Pons (tissue), 1 donor: ENCODE results near the gene SLC22A13.
"Not testable (repeated sequence)": the region's sequence is repeated elsewhere in the genome, so short reads cannot be mapped to it uniquely, and the experiment has no call there.

ENCODE experiments used
- DNase-seq: peaks from one replicate; pipeline ENCODE4 v3.0.0-alpha.2; 2016; ENCODE audit warnings: low spot score

The SLC22A13 gene

DNA sequence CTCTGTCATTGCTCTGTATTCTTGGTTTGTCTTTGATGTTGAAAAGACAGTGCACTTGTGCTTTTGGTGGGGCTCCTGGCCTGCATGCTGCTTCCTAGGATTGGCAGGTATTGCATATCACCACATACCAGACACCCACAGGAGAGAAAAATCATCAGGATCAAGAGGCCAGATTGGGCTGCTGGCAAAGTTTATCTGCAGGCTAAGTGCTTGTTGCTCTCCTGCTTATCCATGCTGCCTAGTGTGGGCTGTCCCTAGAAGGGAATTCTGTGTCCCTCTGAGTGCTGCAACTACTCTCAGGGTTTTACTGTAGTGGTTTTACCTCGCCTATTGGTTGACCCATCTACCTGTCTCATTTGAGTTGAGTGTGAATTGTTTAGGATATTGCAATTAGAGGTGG lies 833 bp upstream of the SLC22A13 start:
- DNase-seq, result no peak

DNA sequence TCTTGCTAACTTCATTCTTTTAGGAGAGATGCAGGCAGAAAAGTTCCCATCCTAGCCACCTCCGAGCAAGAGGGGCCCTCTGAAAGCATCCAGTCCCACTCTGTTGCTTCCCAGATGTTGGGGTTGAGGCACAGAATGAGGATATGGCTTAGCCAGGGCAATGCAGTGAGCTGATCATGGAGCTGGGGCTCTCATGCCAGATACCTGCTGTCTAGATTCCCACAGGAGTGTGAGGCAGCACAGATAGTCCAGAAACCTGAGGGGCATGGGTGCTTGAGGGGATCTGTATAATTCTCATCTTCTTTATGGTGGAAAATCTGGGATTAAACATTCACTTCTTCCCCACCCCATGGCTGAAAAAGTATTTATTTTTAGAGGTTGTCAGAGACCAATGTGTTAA lies 1.2 kb downstream of the SLC22A13 start:
- no peak for DNase-seq

DNA sequence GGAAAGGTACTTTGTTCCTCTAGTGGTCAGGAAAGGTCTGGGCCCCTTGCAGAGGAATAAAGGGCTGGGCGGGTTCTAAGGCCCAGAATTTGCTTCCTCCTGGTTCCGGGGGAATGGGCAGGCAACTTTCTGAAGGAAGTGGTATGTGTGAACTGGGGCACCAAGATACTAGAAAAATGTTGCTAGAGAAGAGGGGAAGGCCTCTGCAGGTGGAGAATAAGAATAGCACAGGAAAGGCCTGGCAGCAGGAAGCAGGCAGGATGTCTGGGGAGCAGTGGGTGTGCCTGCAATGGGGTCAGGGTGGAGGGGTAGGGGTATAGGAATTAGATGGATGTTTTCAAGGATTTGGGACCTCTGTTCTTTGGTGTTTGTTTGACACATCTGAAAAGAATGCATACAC lies 2.0 kb downstream of the SLC22A13 start:
- no peak for DNase-seq

DNA sequence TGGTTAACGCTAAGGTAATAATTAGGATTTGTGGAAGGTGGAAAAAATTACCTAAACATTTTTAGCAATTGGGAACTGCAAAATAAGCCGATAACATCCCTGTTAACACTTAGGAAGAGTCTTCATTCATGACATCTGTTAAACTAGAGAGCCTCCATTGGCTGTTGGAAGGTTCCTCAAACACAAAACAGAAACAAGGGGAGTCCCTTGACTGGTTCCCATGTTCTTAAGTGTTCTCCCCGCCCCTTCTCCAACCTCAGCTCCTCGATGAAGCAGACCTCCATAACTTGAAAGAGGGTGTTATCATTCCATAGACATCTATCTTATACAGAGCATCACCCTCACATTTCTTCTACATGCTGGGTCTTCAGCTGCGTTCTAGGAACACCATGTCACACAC lies 2.5 kb downstream of the SLC22A13 start:
- DNase-seq, result peak; percentile 15

DNA sequence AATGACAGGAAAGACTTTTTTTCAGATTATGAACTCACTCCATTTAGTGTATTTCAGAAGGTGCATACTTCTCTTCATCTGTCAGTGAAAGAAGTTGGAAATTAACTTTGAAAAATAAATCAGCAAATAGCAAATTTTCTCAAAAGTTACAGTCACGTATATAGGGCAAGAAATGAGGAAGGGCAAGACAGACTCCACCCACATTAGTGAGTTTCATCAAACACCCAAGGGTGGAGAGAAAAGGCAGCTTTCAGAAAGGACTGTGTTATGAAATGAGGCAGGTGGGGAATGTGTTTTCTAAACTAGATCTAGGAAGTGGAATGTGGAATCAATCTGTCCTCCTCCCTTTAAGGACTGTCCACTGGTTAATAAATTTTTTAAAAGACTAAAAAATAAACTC lies 2.9 kb downstream of the SLC22A13 start:
- no peak for DNase-seq

DNA sequence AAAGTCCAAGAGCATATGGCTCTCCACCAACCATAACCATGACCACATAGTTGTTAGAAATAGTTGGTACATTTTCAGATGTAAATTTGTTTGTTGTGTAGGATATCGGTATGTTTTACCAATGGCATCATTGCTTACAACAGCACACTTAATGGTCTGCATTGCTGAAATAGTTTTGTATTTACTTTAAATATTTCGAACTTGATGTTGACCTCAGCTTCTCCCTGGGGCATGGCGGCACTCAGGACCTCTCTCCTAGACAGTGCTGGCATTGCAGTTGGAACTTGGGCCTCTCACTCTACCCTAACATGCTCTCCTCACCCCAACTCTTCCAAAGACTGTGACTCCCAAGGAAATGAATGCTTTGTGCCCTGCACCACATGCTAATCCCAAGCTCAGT lies 5.0 kb downstream of the SLC22A13 start:
- no peak for DNase-seq

DNA sequence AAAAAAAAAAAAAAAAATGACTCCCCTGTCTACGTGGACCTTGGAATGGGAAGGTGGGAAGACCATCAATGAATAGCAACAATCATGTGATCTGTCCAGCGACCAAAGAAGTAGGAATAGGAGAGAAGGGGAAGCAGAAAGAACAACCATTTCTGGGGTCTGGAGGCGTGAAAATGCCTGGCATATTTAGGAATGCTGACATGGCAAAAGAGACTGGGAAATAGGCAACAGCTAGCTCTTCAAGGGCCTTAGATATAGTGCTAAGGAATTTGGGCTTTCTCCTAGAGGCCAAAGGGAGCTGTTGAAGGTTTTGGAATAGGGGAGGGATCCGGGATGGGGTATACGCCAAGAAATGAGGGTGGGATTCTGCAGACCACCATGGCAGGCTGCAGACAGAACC lies 5.9 kb downstream of the SLC22A13 start:
- no peak for DNase-seq

DNA sequence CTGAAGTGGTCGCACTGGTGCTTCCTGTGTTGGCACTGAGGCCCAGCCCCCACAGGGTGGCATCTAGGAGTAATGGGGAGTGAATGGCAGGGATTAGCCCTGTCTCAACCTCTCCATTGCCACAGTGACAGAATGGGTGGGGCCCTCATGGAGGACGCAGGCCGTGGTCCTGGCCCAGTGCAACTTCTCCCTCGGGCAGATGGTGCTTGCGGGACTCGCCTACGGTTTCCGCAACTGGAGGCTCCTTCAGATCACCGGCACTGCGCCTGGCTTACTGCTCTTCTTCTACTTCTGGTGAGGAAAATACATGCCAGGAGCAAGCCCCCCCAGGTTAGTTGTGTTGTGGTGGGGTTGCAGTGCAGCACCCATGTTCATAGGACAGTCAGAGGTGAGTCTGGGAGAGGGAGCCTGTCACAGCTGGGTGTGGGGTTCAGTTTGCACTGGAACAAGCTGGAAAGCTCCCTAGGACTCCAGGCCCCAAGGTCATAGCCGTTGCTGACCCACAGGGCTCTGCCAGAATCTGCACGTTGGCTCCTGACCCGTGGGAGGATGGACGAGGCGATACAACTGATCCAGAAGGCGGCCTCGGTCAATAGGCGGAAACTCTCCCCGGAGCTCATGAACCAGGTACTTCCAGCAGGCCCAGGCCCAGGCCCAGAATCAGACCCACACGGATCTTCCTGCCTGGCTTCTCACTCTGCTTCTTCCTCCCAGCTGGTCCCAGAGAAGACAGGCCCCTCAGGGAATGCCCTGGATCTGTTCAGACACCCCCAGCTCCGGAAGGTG lies 9.4 kb downstream of the SLC22A13 start:
- DNase-seq, result no peak

DNA sequence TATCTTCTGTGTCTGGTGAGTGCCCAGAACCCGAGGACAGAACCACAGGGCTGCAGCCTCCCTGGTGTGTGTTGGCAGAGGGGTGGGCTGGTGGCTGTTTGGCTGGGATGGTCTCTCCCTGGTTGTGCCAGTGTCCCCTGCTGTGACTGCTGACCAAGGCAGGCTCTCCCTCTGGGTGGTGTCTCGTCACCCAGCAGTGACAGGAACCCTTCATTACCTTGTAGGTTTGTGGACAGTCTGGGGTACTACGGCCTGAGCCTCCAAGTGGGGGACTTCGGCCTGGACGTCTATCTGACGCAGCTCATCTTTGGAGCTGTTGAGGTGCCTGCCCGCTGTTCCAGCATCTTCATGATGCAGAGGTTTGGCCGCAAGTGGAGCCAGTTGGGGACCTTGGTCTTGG lies 10.0 kb downstream of the SLC22A13 start:
- no peak for DNase-seq

DNA sequence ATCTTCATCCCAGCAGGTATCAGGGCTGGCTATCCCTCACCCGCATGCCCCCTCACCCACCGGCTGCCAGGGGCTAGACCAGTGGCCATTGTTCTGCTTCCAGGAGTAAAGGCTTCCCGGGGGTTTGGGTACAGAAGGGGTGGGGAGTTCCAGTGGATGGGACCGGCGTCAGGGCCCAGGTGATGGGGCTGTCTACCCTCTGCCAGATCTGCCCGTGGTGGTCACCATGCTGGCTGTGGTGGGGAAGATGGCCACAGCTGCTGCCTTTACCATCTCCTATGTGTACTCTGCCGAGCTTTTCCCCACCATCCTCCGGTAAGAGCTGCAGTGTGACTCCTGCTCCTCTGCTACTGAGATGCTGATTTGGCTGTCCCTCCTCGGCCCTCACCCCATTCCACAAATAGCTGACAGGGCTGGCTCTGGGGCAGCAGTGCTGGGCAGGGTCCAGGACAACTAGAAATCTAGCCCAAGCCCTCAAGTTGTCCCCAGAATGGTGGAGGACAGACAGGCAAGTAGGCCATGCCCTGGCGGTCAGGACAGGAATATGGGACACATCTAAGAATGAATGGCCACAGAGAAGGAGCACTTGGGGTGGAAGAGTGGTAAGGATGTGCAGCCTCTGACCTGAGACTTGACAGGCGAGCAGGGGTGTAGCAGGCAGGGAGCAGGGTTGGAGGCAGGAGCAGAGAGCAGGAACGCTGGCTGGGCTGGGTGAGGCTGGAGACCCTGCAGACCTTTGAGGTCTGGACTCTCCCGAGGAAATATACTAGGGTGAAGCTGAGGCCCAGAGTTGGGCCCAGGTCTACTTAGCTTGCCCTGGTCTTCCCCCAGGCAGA lies 10.7 kb downstream of the SLC22A13 start:
- DNase-seq, result no peak

DNA sequence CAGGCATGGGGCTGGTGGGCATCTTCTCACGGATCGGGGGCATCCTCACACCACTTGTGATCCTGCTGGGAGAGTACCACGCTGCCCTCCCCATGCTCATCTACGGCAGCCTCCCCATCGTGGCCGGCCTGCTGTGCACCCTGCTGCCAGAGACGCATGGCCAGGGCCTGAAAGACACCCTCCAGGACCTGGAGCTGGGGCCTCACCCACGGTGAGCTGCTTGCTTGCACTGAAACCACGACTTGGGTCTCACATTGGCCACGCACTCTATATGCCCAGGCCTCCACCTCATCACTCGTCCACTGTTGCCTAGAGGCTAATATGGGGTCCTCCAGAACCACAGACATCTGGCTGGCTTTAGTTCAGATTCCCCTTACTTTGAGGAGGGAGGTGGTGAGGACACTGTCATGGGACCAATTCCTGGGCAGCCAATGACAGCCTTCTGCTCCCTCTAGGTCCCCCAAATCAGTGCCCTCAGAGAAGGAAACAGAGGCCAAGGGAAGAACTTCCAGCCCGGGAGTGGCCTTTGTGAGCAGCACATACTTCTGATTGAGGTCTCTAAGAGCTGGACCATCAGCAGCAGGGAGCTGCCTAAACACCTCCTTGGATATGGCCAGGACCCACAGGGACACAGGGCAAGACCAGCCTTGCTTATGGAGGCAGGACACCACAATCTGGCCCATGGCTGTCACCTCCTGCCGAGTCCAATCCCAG lies 11.5 kb downstream of the SLC22A13 start:
- DNase-seq, result no peak

DNA sequence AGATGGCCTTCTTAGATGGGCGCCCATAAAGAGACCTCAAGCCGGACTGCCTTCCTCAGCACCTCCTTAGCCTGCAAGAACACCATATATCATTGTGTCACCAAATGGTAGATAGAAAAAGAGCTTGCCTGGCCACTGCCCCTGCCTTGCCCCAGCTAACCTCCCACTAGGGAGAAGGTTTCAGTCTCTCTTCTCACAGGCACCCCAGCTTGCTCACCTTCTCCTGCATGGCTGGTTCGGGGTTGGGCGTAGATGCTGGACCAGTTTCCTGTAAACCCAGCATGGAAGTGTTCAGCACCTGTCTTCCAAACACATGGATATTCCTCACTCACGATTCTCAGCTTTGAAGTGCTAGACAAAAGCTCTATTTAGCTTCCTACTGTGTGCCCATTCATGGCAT lies 13.2 kb downstream of the SLC22A13 start:
- no peak for DNase-seq

DNA sequence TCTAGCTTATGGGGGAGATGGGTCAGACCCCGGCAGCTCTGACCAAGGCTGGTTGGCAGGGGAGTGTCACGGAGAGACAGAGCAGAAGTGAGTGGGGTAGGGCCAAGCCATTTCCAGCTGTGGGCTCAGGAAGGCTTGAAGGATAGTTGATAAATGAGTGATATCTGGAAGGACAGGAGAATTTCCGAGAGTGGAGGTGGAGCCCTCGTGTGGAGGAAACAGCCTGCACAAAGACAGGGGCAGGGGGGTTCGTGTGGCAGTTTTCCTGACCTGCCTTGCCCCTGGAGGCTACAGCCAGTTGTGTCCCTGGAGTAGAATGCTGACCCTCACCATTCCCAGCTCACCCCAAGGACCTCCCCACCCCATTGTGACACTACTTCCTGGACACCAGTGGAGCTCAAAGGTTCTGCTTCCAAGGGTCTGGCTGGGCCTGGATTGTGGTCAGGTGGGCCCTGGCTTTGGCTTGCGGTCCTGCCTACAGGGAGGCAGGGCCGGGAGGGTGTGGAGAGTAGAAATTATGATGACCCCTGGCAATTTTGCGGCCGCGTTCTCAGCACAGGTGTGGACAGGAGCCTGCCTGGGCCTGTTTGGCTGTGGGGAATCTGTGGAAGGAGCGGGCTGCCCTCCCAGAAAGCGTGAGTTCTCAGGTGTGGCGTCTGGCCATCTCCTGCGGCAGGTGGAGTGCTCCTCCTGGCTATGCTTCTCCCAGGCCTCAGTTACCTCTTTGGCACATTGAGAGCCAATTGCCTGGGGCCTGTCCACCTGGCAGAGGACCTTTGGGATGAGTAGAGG lies 16.5 kb downstream of the SLC22A13 start, which contains the start of gene SLC22A14:
TSS of gene SLC22A14 (plus strand) at position 400 of the 792 bp plus-strand sequence. CDS start 23,733 bp downstream, outside the sequence.
- DNase-seq, result no peak

DNA sequence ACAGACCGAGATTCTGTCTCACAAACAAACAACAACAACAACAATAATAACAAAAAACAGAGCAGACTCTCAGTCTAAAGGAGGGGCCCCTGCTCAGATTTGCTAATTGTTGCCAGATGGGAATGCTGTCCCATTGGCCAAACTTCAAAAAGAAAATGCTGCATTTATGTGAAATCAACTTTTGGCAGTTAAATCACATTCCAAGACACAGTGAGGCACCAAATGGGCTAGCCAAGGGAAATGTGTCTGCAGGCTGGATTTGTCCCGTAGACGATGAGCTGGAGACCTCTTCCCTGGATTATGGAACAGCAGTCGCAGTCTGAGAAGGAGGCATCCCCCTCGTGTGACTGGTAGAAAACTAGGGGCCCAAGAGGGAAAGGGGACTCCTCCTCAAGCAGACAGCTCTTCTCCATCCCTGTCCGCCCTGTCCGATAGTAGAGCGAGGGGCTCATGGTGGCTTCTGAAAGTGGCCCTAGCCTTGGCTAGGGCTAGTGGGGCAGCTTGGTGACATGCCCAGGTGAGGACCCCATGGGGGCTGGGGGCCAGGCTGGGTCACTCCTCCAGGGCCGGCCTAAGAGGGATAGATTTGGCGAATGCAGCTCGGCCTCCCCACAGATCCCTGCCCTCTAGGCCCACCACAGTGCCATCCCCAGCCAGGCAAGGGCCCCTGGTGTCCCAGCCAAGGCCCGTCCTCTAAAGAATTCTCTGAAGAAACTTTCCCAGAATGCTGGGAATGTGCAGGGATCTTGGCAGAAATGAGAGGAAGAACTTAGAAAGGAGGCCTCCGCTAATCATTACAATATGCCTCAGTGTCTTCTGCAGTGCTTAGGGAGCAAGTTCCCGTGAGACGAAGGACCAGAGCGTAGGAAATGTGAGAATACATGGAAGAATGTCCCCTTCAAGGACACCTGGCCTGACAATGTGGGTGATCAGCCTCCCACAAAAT lies 18.5 kb downstream of the SLC22A13 start:
- no peak for DNase-seq

DNA sequence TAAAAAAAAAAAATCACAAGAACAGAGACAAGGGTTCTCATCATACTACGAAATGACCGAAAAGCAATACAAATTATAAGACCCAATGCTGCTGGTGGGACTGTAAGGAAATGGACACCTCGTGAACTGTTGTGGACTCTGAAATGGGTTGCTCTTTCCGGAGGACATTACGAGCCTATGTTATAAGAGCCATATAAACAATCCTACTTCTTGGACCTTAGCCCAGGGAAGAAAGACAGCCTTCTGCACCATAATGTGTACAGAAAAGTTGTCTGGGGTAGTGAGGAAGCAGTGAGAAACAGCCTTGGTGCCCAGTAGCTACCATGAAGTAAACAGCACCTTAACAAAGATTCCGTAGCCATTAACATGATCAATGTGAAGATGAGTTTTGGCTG lies 19.1 kb downstream of the SLC22A13 start:
- no peak for DNase-seq

DNA sequence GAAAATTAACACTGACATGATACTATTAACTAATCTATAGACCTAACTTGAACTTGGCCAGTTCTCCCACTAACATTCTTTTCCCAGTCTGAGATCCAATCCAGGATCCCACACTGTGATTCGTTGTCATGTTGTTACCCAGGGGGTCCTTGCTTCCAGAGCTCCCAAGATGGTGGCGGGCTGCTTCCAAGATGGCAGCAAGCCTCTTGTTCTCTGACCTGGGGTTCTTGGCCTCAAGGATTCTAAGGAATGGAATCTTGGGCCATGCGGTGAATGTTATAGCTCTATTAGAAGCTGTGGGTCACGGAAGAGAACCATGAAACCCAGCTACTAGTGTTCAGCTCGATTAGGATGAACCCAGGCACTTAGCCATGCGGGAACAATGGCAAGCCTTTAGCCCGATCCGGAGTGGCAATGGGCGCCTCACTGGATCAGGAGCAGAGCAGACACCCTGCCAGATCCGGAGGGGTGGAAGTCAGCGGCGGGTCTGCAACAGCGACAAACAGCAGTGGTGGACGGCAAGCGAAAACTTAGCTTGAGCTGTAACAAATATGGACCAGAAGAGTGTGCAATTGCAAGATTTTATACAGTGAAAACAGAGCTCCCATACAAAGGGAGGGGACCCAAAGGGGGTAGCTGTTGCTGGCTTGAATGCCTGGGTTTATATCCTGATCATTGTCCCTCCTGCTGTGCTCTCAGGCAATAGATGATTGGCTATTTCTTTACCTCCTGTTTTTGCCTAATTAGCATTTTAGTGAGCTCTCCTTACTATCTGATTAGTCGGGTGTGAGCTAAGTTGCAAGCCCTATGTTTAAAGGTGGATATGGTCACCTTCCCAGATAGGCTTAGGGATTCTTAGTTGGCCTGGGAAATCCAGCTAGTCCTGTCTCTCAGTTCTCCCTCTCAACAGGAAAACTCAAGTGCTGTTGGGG lies 23.9 kb downstream of the SLC22A13 start:
- not testable (repeated sequence) for DNase-seq

DNA sequence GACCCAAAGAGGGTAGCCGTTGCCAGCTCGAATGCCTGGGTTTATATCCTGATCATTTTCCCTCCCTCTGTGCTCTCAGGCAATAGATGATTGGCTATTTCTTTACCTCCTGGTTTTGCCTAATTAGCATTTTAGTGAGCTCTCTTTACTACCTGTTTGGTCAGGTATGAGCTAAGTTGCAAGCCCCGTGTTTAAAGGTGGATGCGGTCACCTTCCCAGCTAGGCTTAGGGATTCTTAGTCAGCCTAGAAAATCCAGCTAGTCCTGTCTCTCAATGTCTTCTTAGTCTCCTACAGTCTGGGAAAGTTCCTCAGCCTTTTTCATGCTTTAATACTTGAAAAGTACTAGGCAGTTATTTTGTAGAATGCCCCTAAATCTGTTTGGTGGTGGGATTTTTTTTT lies 31.4 kb downstream of the SLC22A13 start:
- DNase-seq, result not testable (repeated sequence)

DNA sequence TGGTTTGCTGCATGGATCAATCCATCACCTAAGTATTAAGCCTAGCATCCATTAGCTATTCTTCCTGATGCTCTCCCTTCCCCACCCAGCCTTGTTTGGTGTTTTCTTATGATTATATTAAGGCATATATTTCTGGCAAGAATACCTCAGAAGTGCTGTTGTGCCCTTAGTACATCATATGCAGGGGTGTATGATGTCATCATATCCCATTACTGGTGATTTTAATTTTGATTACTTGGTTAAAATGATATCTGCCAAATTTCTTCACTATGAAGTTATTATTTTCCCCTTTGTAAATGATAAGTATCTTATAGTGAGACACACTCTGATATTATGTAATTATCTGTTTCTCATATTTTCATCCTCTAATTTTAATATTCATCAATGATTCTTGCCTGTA lies 31.9 kb downstream of the SLC22A13 start:
- DNase-seq, result no peak

DNA sequence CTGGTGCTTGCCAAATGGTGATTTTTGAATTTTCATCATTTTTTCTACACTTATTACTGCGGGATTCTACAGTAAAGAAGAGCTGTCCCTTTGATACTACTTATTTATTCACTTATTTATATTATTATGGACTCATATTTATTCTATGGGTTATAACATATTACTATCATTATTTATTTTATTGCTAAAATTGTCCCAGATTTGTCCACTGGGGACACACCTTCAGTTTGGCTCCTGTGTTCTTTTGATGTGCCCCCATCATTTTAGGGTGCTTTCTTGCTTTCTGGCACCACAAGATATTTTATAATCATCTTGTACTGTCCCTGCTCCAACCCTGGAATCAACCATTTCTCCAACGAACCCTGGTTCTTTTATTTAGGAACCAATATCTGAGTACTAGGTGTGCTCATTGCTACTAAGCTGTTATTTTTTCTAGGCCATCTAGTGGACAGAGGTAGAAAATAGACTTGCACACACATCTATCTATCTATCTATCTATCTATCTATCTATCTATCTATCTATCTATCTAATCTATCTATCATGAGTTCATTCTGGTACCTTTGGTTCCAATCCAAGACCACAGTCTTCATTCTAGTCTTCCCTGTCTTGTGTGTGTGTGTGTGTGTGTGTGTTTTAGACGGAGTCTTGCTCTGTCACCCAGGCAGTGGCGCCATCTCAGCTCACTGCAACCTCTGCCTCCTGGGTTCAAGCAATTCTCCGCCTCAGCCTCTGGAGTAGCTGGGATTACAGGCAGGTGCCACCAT lies 32.5 kb downstream of the SLC22A13 start:
- peak; percentile 4 for DNase-seq
